ENCODE data around the gene KCNQ4.

GRCh38 chr1:40738831-40739230, 44.8 kb upstream of the KCNQ4 start:
- TF ChIP-seq SMAD1 (IDR thresholded peaks at IDR 0.05; ENCODE audit: low read depth, partially characterized antibody) (no peak), RELA (IDR thresholded peaks at IDR 0.05; ENCODE audit: borderline replicate concordance, partially characterized antibody) (no peak)
- TF ChIP-seq, protein P1, sequence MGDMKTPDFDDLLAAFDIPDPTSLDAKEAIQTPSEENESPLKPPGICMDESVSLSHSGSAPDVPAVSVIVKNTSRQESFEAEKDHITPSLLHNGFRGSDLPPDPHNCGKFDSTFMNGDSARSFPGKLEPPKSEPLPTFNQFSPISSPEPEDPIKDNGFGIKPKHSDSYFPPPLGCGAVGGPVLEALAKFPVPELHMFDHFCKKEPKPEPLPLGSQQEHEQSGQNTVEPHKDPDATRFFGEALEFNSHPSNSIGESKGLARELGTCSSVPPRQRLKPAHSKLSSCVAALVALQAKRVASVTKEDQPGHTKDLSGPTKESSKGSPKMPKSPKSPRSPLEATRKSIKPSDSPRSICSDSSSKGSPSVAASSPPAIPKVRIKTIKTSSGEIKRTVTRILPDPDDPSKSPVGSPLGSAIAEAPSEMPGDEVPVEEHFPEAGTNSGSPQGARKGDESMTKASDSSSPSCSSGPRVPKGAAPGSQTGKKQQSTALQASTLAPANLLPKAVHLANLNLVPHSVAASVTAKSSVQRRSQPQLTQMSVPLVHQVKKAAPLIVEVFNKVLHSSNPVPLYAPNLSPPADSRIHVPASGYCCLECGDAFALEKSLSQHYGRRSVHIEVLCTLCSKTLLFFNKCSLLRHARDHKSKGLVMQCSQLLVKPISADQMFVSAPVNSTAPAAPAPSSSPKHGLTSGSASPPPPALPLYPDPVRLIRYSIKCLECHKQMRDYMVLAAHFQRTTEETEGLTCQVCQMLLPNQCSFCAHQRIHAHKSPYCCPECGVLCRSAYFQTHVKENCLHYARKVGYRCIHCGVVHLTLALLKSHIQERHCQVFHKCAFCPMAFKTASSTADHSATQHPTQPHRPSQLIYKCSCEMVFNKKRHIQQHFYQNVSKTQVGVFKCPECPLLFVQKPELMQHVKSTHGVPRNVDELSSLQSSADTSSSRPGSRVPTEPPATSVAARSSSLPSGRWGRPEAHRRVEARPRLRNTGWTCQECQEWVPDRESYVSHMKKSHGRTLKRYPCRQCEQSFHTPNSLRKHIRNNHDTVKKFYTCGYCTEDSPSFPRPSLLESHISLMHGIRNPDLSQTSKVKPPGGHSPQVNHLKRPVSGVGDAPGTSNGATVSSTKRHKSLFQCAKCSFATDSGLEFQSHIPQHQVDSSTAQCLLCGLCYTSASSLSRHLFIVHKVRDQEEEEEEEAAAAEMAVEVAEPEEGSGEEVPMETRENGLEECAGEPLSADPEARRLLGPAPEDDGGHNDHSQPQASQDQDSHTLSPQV (IDR thresholded peaks at IDR 0.05) = no peak
- TF ChIP-seq, protein P2, sequence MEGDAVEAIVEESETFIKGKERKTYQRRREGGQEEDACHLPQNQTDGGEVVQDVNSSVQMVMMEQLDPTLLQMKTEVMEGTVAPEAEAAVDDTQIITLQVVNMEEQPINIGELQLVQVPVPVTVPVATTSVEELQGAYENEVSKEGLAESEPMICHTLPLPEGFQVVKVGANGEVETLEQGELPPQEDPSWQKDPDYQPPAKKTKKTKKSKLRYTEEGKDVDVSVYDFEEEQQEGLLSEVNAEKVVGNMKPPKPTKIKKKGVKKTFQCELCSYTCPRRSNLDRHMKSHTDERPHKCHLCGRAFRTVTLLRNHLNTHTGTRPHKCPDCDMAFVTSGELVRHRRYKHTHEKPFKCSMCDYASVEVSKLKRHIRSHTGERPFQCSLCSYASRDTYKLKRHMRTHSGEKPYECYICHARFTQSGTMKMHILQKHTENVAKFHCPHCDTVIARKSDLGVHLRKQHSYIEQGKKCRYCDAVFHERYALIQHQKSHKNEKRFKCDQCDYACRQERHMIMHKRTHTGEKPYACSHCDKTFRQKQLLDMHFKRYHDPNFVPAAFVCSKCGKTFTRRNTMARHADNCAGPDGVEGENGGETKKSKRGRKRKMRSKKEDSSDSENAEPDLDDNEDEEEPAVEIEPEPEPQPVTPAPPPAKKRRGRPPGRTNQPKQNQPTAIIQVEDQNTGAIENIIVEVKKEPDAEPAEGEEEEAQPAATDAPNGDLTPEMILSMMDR (IDR thresholded peaks at IDR 0.05 in 2 of 3, conservative IDR thresholded peaks at IDR 0.05 in 1 of 3; ENCODE audit: control insufficient read depth in 2 of 3, extremely low read depth in 1 of 3, insufficient read depth in 1 of 3, low read depth in 3 of 3, low read length in 3 of 3) = no peak
- TF ChIP-seq, protein P3, sequence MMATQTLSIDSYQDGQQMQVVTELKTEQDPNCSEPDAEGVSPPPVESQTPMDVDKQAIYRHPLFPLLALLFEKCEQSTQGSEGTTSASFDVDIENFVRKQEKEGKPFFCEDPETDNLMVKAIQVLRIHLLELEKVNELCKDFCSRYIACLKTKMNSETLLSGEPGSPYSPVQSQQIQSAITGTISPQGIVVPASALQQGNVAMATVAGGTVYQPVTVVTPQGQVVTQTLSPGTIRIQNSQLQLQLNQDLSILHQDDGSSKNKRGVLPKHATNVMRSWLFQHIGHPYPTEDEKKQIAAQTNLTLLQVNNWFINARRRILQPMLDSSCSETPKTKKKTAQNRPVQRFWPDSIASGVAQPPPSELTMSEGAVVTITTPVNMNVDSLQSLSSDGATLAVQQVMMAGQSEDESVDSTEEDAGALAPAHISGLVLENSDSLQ (IDR thresholded peaks at IDR 0.05) = no peak

All from GM12878 (cell line).